HepG2 (cell line): ENCODE measurements around the gene SUSD4. TPM values are rescaled to one million over a fixed set of nuclear protein-coding genes. Genes with fewer than 3 reads are reported as not detected.

ENCODE experiments used
- ATAC-seq: fragments of 200-7000 bp; cut with Tn5 transposase; 3 replicates; pipeline ENCODE4 v1.9.1; 2020; ENCODE audit warnings: mild to moderate bottlenecking, moderate library complexity
- BruUV-seq: library from RNA; stranded (reverse); fragments of 400-500 nt; replicated peaks from 2 replicates; lab custom pipeline; 2021; lab: Mats Ljungman, UMichigan
- CTCF ChIA-PET: fragments of 300-600 bp; formaldehyde crosslinking; extraction: SDS; loops from one replicate; lab custom pipeline; 2021; ENCODE audit warnings: low total read pairs, inconsistent platforms, low intra/inter-chr PET ratio; lab: Yijun Ruan, JAX
- POLR2A ChIA-PET: fragments of 350-600 bp; sonication (Branson Sonifier 250); formaldehyde crosslinking; loops from one replicate; lab custom pipeline; 2020; ENCODE audit warnings: antibody characterized with exemption, inconsistent platforms; lab: Yijun Ruan, JAX
- DNase-seq: peaks from one replicate; pipeline ENCODE4 v3.0.0-alpha.2; 2015; ENCODE audit warnings: low spot score
- FAIRE-seq: peaks from 3 replicates; lab custom pipeline; 2011; peaks lifted over from hg19 to GRCh38; lab: Jason Lieb, UNC
- H2AFZ ChIP-seq: one replicate; pipeline ENCODE4 v1.6.1; 2011; ENCODE audit warnings: low read length, inconsistent platforms
- H3K27ac ChIP-seq: fragments of 300-600 bp; 3 replicates; pipeline ENCODE4 v1.8.0; 2011; ENCODE audit warnings: mixed run types, mild to moderate bottlenecking, mixed read lengths, low read length, inconsistent platforms; ENCODE audit not compliant: insufficient read depth; ENCODE audit errors: extremely low read length
- H3K27me3 ChIP-seq, 2 experiments: fragments of 200-600 bp in 1 of 2; 2 replicates in 1 of 2; 3 replicates in 1 of 2; pipeline versions ENCODE4 v1.6.0 to v1.8.0; 2011; ENCODE audit warnings: low read length in 2 of 2, mild to moderate bottlenecking in 2 of 2, moderate library complexity in 2 of 2, inconsistent platforms in 1 of 2; ENCODE audit not compliant: insufficient read depth in 2 of 2, control insufficient read depth in 1 of 2
- H3K36me3 ChIP-seq, 2 experiments: fragments of 200-600 bp in 1 of 2; replicated peaks in 1 of 2; 2 replicates in 1 of 2; 3 replicates in 1 of 2; pipeline versions ENCODE4 v1.5.1 to v1.8.0; 2011; ENCODE audit warnings: low read length in 2 of 2, inconsistent platforms in 1 of 2; ENCODE audit not compliant: insufficient read depth in 2 of 2, control insufficient read depth in 1 of 2
- H3K4me1 ChIP-seq: 2 replicates; pipeline ENCODE4 v1.5.1; 2012; ENCODE audit warnings: low read length, inconsistent platforms; ENCODE audit not compliant: insufficient read depth
- H3K4me2 ChIP-seq: 2 replicates; pipeline ENCODE4 v1.6.0; 2011; ENCODE audit warnings: low read depth, low read length, inconsistent platforms
- H3K4me3 ChIP-seq, 3 experiments: fragments of 200-600 bp in 1 of 3; sonication (generic), shearing (Covaris generic) in 1 of 3; replicated peaks in 1 of 3; 2 replicates each; pipeline ENCODE4 v1.5.1; 2011 to 2016; ENCODE audit warnings: low read length in 3 of 3, inconsistent platforms in 2 of 3, low read depth in 2 of 3, mild to moderate bottlenecking in 2 of 3, control low read depth in 1 of 3, mixed read lengths in 1 of 3; ENCODE audit not compliant: insufficient read depth in 1 of 3
- H3K79me2 ChIP-seq: one replicate; pipeline ENCODE4 v1.6.1; 2011; ENCODE audit warnings: low read length, inconsistent platforms; ENCODE audit not compliant: insufficient read depth
- H3K9ac ChIP-seq: 2 replicates; pipeline ENCODE4 v1.6.0; 2011; ENCODE audit warnings: mild to moderate bottlenecking, low read depth, low read length, inconsistent platforms; ENCODE audit not compliant: insufficient read depth
- H3K9me3 ChIP-seq: 2 replicates; pipeline ENCODE4 v1.5.1; 2012; ENCODE audit warnings: mild to moderate bottlenecking, low read length
- H4K20me1 ChIP-seq: 2 replicates; pipeline ENCODE4 v1.6.0; 2011; ENCODE audit warnings: inconsistent platforms, mild to moderate bottlenecking, low read length, moderate library complexity; ENCODE audit not compliant: insufficient read depth
- GATA4 ChIP-seq: sonication (generic); IDR thresholded peaks from 2 replicates; pipeline ENCODE4 v1.6.1; 2016; ENCODE audit warnings: antibody characterized with exemption, low read depth, borderline replicate concordance
- KLF15 ChIP-seq: sonication (generic); formaldehyde crosslinking; IDR thresholded peaks from 2 replicates; pipeline ENCODE4 v1.8.1; 2023; ENCODE audit warnings: borderline replicate concordance, mild to moderate bottlenecking, inconsistent platforms, missing genetic modification reagents, mixed read lengths
- MIER2 ChIP-seq: IDR thresholded peaks from 2 replicates; pipeline ENCODE4 v1.6.1; 2016; ENCODE audit warnings: missing biosample characterization, missing genetic modification reagents
- POLR2G ChIP-seq: fragments of 200-400 bp; formaldehyde crosslinking; IDR thresholded peaks from 2 replicates; pipeline ENCODE4 v1.6.1; 2018; ENCODE audit warnings: mild to moderate bottlenecking, low read depth, low read length, moderate library complexity
- RFX1 ChIP-seq: fragments of 450-650 bp; IDR thresholded peaks from 2 replicates; pipeline ENCODE4 v1.6.1; 2017
- SMAD9 ChIP-seq: sonication (generic); formaldehyde crosslinking; IDR thresholded peaks from 2 replicates; pipeline ENCODE4 v1.5.1; 2020; ENCODE audit warnings: mild to moderate bottlenecking, missing genetic modification reagents
- ZNF83 ChIP-seq: sonication (generic); formaldehyde crosslinking; IDR thresholded peaks from 2 replicates; pipeline ENCODE4 v1.4.0; 2020; ENCODE audit warnings: missing genetic modification reagents, mild to moderate bottlenecking, borderline replicate concordance
- WGBS: methylation state at CpG from one replicate; pipeline ENCODE4 v1.1.6; 2017; ENCODE audit warnings: low lambda C conversion rate; 5-methylcytosine and 5-hydroxymethylcytosine counted together
- in situ Hi-C: cut with HindIII; loops from 2 replicates; pipeline ENCODE4 v1.10.0; 2017; ENCODE audit warnings: low pct_unique_long_range_greater_than_20kb; ENCODE audit not compliant: extremely low pct_ligation_motif_present
- intact Hi-C: fragments of 100-400 bp; cut with micrococcal nuclease; formaldehyde crosslinking; loops from one replicate; pipeline ENCODE4 v1.10.0; 2022; ENCODE audit not compliant: unreplicated experiment
- polyA plus RNA-seq, 8 experiments: library from polyadenylated mRNA; depleted of rRNA in 3 of 8; stranded (reverse) in 7 of 8; unstranded in 1 of 8; fragments of >200 nt; fragmentation: Illumina TruSeq in 4 of 8; extraction: Trizol in 4 of 8; gene quantifications; 2 replicates each; pipeline versions ENCODE4 v1.2.1 to v1.2.3, GENCODE V29; 2011 to 2016; ENCODE audit warnings: low read depth in 4 of 8, missing spikeins in 1 of 8, mixed read lengths in 1 of 8; ENCODE audit not compliant: insufficient read depth in 1 of 8
- total RNA-seq, 5 experiments: library from RNA; depleted of rRNA; stranded (reverse); fragments of >200 nt; fragmentation: Illumina TruSeq; extraction: Trizol; gene quantifications; 2 replicates each; pipeline ENCODE4 v1.2.3, GENCODE V29; 2016; ENCODE audit warnings: low read depth in 1 of 5
- TF ChIP-seq, protein P1 (sequence below), 2 experiments: sonication (generic) in 1 of 2; formaldehyde crosslinking in 1 of 2; IDR thresholded peaks; 2 replicates each; pipeline versions ENCODE4 v1.6.1 to v1.9.0; 2014 to 2022; ENCODE audit warnings: antibody characterized with exemption in 1 of 2, borderline replicate concordance in 1 of 2, inconsistent platforms in 1 of 2, low read depth in 1 of 2, missing genetic modification reagents in 1 of 2

SUSD4 gene
- total and polyA plus RNA-seq, 2 of the 13 experiments (the other 11 are each of a cell fraction or from before 2014, with no cell fraction given) = not detected

GRCh38 chr1:223394706-223395105 is 30.7 kb upstream of the SUSD4 start:
- H3K79me2 ChIP-seq = no peaks in the 10 kb centered on the region
- ATAC-seq (no peak), DNase-seq (no peak), FAIRE-seq (no peak)
- H3K4me2 ChIP-seq = no peak overlapping the region
- H2AFZ ChIP-seq = no peak overlapping the region
- CTCF ChIA-PET = no interaction called here
- in situ Hi-C loops (no loop called here), intact Hi-C loops (no loop called here)
- H3K4me3 ChIP-seq = no peak overlapping the region
- H3K9ac ChIP-seq = no peak overlapping the region
- WGBS = 60% methylated on average over 13 of the region's 13 CpGs
- H3K4me1 ChIP-seq = no peaks in the 10 kb centered on the region
- no peaks in the 10 kb centered on the region for H4K20me1 ChIP-seq
- peaks cover 0 to 1% of the 10 kb centered on the region in 2 experiments; a peak in 2 of 5 replicates for H3K27me3 ChIP-seq
- no peak overlapping the region for H3K27ac ChIP-seq
- H3K9me3 ChIP-seq = no peaks in the 10 kb centered on the region
- TF ChIP-seq KLF15 (CRISPR knock-in tag) (no peak), ZNF83 (CRISPR knock-in tag) (no peak), RFX1 (no peak), POLR2G (no peak), GATA4 (no peak), MIER2 (CRISPR knock-in tag) (no peak), SMAD9 (CRISPR knock-in tag) (no peak)
- TF ChIP-seq, protein P1, sequence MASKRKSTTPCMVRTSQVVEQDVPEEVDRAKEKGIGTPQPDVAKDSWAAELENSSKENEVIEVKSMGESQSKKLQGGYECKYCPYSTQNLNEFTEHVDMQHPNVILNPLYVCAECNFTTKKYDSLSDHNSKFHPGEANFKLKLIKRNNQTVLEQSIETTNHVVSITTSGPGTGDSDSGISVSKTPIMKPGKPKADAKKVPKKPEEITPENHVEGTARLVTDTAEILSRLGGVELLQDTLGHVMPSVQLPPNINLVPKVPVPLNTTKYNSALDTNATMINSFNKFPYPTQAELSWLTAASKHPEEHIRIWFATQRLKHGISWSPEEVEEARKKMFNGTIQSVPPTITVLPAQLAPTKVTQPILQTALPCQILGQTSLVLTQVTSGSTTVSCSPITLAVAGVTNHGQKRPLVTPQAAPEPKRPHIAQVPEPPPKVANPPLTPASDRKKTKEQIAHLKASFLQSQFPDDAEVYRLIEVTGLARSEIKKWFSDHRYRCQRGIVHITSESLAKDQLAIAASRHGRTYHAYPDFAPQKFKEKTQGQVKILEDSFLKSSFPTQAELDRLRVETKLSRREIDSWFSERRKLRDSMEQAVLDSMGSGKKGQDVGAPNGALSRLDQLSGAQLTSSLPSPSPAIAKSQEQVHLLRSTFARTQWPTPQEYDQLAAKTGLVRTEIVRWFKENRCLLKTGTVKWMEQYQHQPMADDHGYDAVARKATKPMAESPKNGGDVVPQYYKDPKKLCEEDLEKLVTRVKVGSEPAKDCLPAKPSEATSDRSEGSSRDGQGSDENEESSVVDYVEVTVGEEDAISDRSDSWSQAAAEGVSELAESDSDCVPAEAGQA (IDR thresholded peaks at IDR 0.05; ENCODE audit: low read depth) = no peak
- TF ChIP-seq, protein P1 (CRISPR knock-in tag; IDR thresholded peaks at IDR 0.05; ENCODE audit: borderline replicate concordance) = no peak
- TF ChIP-seq, all 625 proteins: peak for 0
- POLR2A ChIA-PET = no interaction called here
- no peaks in the 10 kb centered on the region for H3K36me3 ChIP-seq
- no TSS peak for BruUV-seq
